HepG2 (cell line): ENCODE data around the gene LMBRD2. TPM values are rescaled to one million over a fixed set of nuclear protein-coding genes. Genes with fewer than 3 reads are reported as not detected.

Experiments
- ADNP ChIP-seq: sonication (generic); formaldehyde crosslinking; IDR thresholded peaks from 2 replicates; pipeline ENCODE4 v1.4.0; 2020; ENCODE audit warnings: missing genetic modification reagents
- ARID2 ChIP-seq: sonication (generic); formaldehyde crosslinking; IDR thresholded peaks from 2 replicates; pipeline ENCODE4 v1.8.1; 2022; ENCODE audit warnings: mild to moderate bottlenecking, missing genetic modification reagents, borderline replicate concordance
- CEBPG ChIP-seq: IDR thresholded peaks from 2 replicates; pipeline ENCODE4 v1.6.1; 2016
- ELF1 ChIP-seq: sonication (generic); formaldehyde crosslinking; IDR thresholded peaks from 2 replicates; pipeline ENCODE4 v1.4.0; 2020; ENCODE audit warnings: missing genetic modification reagents
- ELF4 ChIP-seq: sonication (generic); formaldehyde crosslinking; IDR thresholded peaks from 2 replicates; pipeline ENCODE4 v1.5.0; 2020; ENCODE audit warnings: missing genetic modification reagents, mild to moderate bottlenecking, moderate library complexity, borderline replicate concordance
- GABPB1 ChIP-seq: IDR thresholded peaks from 2 replicates; pipeline ENCODE4 v1.6.1; 2016; ENCODE audit warnings: mild to moderate bottlenecking, missing genetic modification reagents, moderate library complexity, missing compliant biosample characterization
- HOMEZ ChIP-seq: IDR thresholded peaks from 2 replicates; pipeline ENCODE4 v1.6.1; 2016; ENCODE audit warnings: low read depth
- MEIS2 ChIP-seq: sonication (generic); formaldehyde crosslinking; IDR thresholded peaks from 2 replicates; pipeline ENCODE4 v1.9.0; 2021; ENCODE audit warnings: mild to moderate bottlenecking, missing genetic modification reagents
- MXD3 ChIP-seq: IDR thresholded peaks from 2 replicates; pipeline ENCODE4 v1.6.1; 2016; ENCODE audit warnings: mild to moderate bottlenecking, missing biosample characterization, missing genetic modification reagents
- NR2C2 ChIP-seq: sonication (generic); formaldehyde crosslinking; IDR thresholded peaks from 2 replicates; pipeline ENCODE4 v1.4.0; 2020; ENCODE audit warnings: missing genetic modification reagents, mild to moderate bottlenecking, moderate library complexity, borderline replicate concordance
- RNF219 ChIP-seq: sonication (generic); formaldehyde crosslinking; IDR thresholded peaks from 2 replicates; pipeline ENCODE4 v1.5.0; 2020; ENCODE audit warnings: mild to moderate bottlenecking, missing genetic modification reagents
- RXRB ChIP-seq: IDR thresholded peaks from 2 replicates; pipeline ENCODE4 v1.6.1; 2016; ENCODE audit warnings: borderline replicate concordance, missing genetic modification reagents, missing compliant biosample characterization
- SRSF9 ChIP-seq: fragments of 200-400 bp; formaldehyde crosslinking; IDR thresholded peaks from 2 replicates; pipeline ENCODE4 v1.6.1; 2018; ENCODE audit warnings: borderline replicate concordance, mild to moderate bottlenecking, low read depth, low read length; ENCODE audit not compliant: insufficient read depth, poor library complexity, severe bottlenecking
- ZBTB1 ChIP-seq: sonication (generic); formaldehyde crosslinking; IDR thresholded peaks from 2 replicates; pipeline ENCODE4 v1.4.0; 2020; ENCODE audit warnings: missing genetic modification reagents, borderline replicate concordance
- ZFP82 ChIP-seq: sonication (generic); formaldehyde crosslinking; IDR thresholded peaks from 2 replicates; pipeline ENCODE4 v1.5.1; 2020; ENCODE audit warnings: mild to moderate bottlenecking, missing genetic modification reagents, borderline replicate concordance
- ZMYM3 ChIP-seq: sonication (generic); formaldehyde crosslinking; IDR thresholded peaks from 2 replicates; pipeline ENCODE4 v1.5.1; 2020; ENCODE audit warnings: mild to moderate bottlenecking, missing genetic modification reagents
- ZNF33A ChIP-seq: sonication (generic); formaldehyde crosslinking; IDR thresholded peaks from 2 replicates; pipeline ENCODE4 v1.5.1; 2020; ENCODE audit warnings: missing genetic modification reagents, mild to moderate bottlenecking, moderate library complexity, borderline replicate concordance
- ZNF383 ChIP-seq: sonication (generic); formaldehyde crosslinking; IDR thresholded peaks from 2 replicates; pipeline ENCODE4 v1.4.0; 2020; ENCODE audit warnings: missing genetic modification reagents, mild to moderate bottlenecking, borderline replicate concordance
- ZNF660 ChIP-seq: sonication (generic); formaldehyde crosslinking; IDR thresholded peaks from 2 replicates; pipeline ENCODE4 v1.5.1; 2020; ENCODE audit warnings: mild to moderate bottlenecking, low read depth, missing genetic modification reagents, borderline replicate concordance
- ZNF775 ChIP-seq: sonication (generic); formaldehyde crosslinking; IDR thresholded peaks from 2 replicates; pipeline ENCODE4 v1.4.0; 2020; ENCODE audit warnings: missing genetic modification reagents, mild to moderate bottlenecking, moderate library complexity, borderline replicate concordance
- ZSCAN25 ChIP-seq: sonication (generic); formaldehyde crosslinking; IDR thresholded peaks from 2 replicates; pipeline ENCODE4 v1.8.0; 2022; ENCODE audit warnings: mild to moderate bottlenecking, missing genetic modification reagents
- ZXDC ChIP-seq: sonication (generic); formaldehyde crosslinking; IDR thresholded peaks from 2 replicates; pipeline ENCODE4 v1.5.0; 2020; ENCODE audit warnings: mild to moderate bottlenecking, missing genetic modification reagents
- polyA plus RNA-seq, 8 experiments: library from polyadenylated mRNA; depleted of rRNA in 3 of 8; stranded (reverse) in 7 of 8; unstranded in 1 of 8; fragments of >200 nt; fragmentation: Illumina TruSeq in 4 of 8; extraction: Trizol in 4 of 8; gene quantifications; 2 replicates each; pipeline versions ENCODE4 v1.2.1 to v1.2.3, GENCODE V29; 2011 to 2016; ENCODE audit warnings: low read depth in 4 of 8, missing spikeins in 1 of 8, mixed read lengths in 1 of 8; ENCODE audit not compliant: insufficient read depth in 1 of 8
- total RNA-seq, 5 experiments: library from RNA; depleted of rRNA; stranded (reverse); fragments of >200 nt; fragmentation: Illumina TruSeq; extraction: Trizol; gene quantifications; 2 replicates each; pipeline ENCODE4 v1.2.3, GENCODE V29; 2016; ENCODE audit warnings: low read depth in 1 of 5

LMBRD2 gene
- total and polyA plus RNA-seq, 2 of the 13 experiments (the other 11 are each of a cell fraction or from before 2014, with no cell fraction given), result 2.0 to 4.7 TPM

- TF ChIP-seq ARID2 (CRISPR knock-in tag) (peak; percentile 30; the same call in 1 of the 2 replicates), ADNP (no peak), ZMYM3 (CRISPR knock-in tag) (no peak; the same call in 1 of the 2 replicates), CEBPG (no peak), ELF4 (peak; percentile 66; the same call in 1 of the 2 replicates), MXD3 (CRISPR knock-in tag) (peak; percentile 39), ZBTB1 (no peak), ZNF383 (CRISPR knock-in tag) (no peak), ZSCAN25 (CRISPR knock-in tag) (no peak), ELF1 (peak; percentile 99), HOMEZ (peak; percentile 68; the same call in 1 of the 2 replicates), NR2C2 (CRISPR knock-in tag) (peak; percentile 71), SRSF9 (no peak), ZNF660 (CRISPR knock-in tag) (no peak), RXRB (CRISPR knock-in tag) (peak; percentile 45; the same call in 1 of the 2 replicates), ZNF33A (CRISPR knock-in tag) (no peak; the same call in 1 of the 2 replicates), ZNF775 (CRISPR knock-in tag) (no peak), MEIS2 (CRISPR knock-in tag) (no peak), ZXDC (CRISPR knock-in tag) (no peak), ZFP82 (CRISPR knock-in tag) (0 out of 2 replicates have a peak, but pooled peaks have one; percentile 14), GABPB1 (CRISPR knock-in tag) (peak; percentile 95), RNF219 (no peak)
These were observed at the start of gene LMBRD2, which contains the start of gene SKP2 (continued) for GRCh38 chr5:36151434-36152323.
